Gastrocnemius medialis (tissue), 4 donors: ENCODE measurements around the gene GOLGA3.
"Not testable (repeated sequence)": the region's sequence is repeated elsewhere in the genome, so short reads cannot be mapped to it uniquely, and the experiment has no call there.

ENCODE experiments used
- CTCF ChIP-seq, 5 experiments: fragments of 450-650 bp in 3 of 5; fragments of 200-600 bp in 2 of 5; sonication (generic) in 2 of 5; IDR thresholded peaks in 4 of 5; conservative IDR thresholded peaks in 1 of 5; 1 replicate in 4 of 5; 2 replicates in 1 of 5; pipeline ENCODE4 v1.5.1; 2016 to 2019; ENCODE audit warnings: antibody characterized with exemption in 5 of 5, mild to moderate bottlenecking in 3 of 5, moderate library complexity in 3 of 5
- POLR2A ChIP-seq, 2 donors: fragments of 450-650 bp; IDR thresholded peaks; one replicate each; pipeline ENCODE4 v1.6.1; 2017; ENCODE audit warnings: antibody characterized with exemption in 2 of 2, mild to moderate bottlenecking in 2 of 2, moderate library complexity in 2 of 2

- not testable (repeated sequence) for TF ChIP-seq POLR2A (IDR thresholded peaks at IDR 0.05); CTCF (IDR thresholded peaks at IDR 0.05 in 4 of 5, conservative IDR thresholded peaks at IDR 0.05 in 1 of 5)
Observed at GRCh38 chr12:132874620-132875019, 46.0 kb upstream of the GOLGA3 start.
